HEK293T (cell line): ENCODE results near the gene DNAH9.

Source experiments
- CTCF ChIA-PET: fragments of 350-600 bp; formaldehyde crosslinking; extraction: SDS; loops from one replicate; lab custom pipeline; 2021; ENCODE audit warnings: antibody characterized with exemption, inconsistent platforms; lab: Yijun Ruan, JAX
- POLR2A ChIA-PET: fragments of 350-600 bp; formaldehyde crosslinking; extraction: SDS; loops from one replicate; lab custom pipeline; 2020; ENCODE audit warnings: antibody characterized with exemption, inconsistent platforms; lab: Yijun Ruan, JAX
- DNase-seq: peaks from one replicate; pipeline ENCODE4 v3.0.0; 2012; ENCODE audit warnings: mixed read lengths; ENCODE audit errors: extremely low spot score
- ARNT ChIP-seq: fragments of 450-650 bp; IDR thresholded peaks from 2 replicates; pipeline ENCODE4 v1.6.1; 2017; ENCODE audit warnings: mild to moderate bottlenecking
- BHLHE40 ChIP-seq: fragments of 450-650 bp; IDR thresholded peaks from 2 replicates; pipeline ENCODE4 v1.6.1; 2016; ENCODE audit warnings: mild to moderate bottlenecking, moderate library complexity, borderline replicate concordance
- CTBP1 ChIP-seq: fragments of 450-650 bp; IDR thresholded peaks from 2 replicates; pipeline ENCODE4 v1.6.1; 2016; ENCODE audit warnings: borderline replicate concordance
- ELF4 ChIP-seq: fragments of 450-650 bp; IDR thresholded peaks from 2 replicates; pipeline ENCODE4 v1.6.1; 2017; ENCODE audit warnings: antibody characterized with exemption
- FOXA1 ChIP-seq: fragments of 450-650 bp; IDR thresholded peaks from 2 replicates; pipeline ENCODE4 v1.6.1; 2016; ENCODE audit warnings: mild to moderate bottlenecking
- FOXK2 ChIP-seq: fragments of 450-650 bp; IDR thresholded peaks from 2 replicates; pipeline ENCODE4 v1.6.1; 2016; ENCODE audit warnings: mild to moderate bottlenecking
- FOXM1 ChIP-seq: fragments of 450-650 bp; IDR thresholded peaks from 2 replicates; pipeline ENCODE4 v1.6.1; 2017; ENCODE audit warnings: mild to moderate bottlenecking, borderline replicate concordance
- HDGF ChIP-seq: fragments of 450-650 bp; IDR thresholded peaks from 2 replicates; pipeline ENCODE4 v1.6.1; 2017; ENCODE audit warnings: antibody characterized with exemption, borderline replicate concordance
- L3MBTL2 ChIP-seq: fragments of 450-650 bp; conservative IDR thresholded peaks from 2 replicates; pipeline ENCODE4 v1.6.1; 2016; ENCODE audit warnings: mild to moderate bottlenecking
- LEF1 ChIP-seq: fragments of 450-650 bp; IDR thresholded peaks from 2 replicates; pipeline ENCODE4 v1.6.1; 2017; ENCODE audit warnings: mild to moderate bottlenecking, borderline replicate concordance
- NFRKB ChIP-seq: fragments of 450-650 bp; IDR thresholded peaks from 2 replicates; pipeline ENCODE4 v1.6.1; 2016; ENCODE audit warnings: mild to moderate bottlenecking, moderate library complexity
- PKNOX1 ChIP-seq: fragments of 450-650 bp; IDR thresholded peaks from 2 replicates; pipeline ENCODE4 v1.6.1; 2016
- SP1 ChIP-seq: fragments of 450-650 bp; IDR thresholded peaks from 2 replicates; pipeline ENCODE4 v1.6.1; 2017
- SUZ12 ChIP-seq: fragments of 450-650 bp; IDR thresholded peaks from 2 replicates; pipeline ENCODE4 v1.6.1; 2016; ENCODE audit warnings: mild to moderate bottlenecking
- TARDBP ChIP-seq: fragments of 450-650 bp; IDR thresholded peaks from 2 replicates; pipeline ENCODE4 v1.6.1; 2016
- ZNF384 ChIP-seq: fragments of 450-650 bp; IDR thresholded peaks from 2 replicates; pipeline ENCODE4 v1.6.1; 2016

The DNAH9 gene

GRCh38 chr17:11908711-11909146 is 310.5 kb downstream of the DNAH9 start:
- CTCF ChIA-PET: no interaction called here
- POLR2A ChIA-PET: no interaction called here
- TF ChIP-seq ELF4 (no peak), FOXA1 (no peak), SUZ12 (no peak), CTBP1 (no peak)

GRCh38 chr17:11909348-11909747 is 311.1 kb downstream of the DNAH9 start:
- no peak for DNase-seq
- POLR2A ChIA-PET: no interaction called here
- CTCF ChIA-PET: no interaction called here
- TF ChIP-seq ELF4: no peak
- no peak for TF ChIP-seq FOXK2
- TF ChIP-seq TARDBP: no peak
- TF ChIP-seq FOXA1: no peak
- no peak for TF ChIP-seq NFRKB
- no peak for TF ChIP-seq LEF1
- no peak for TF ChIP-seq BHLHE40
- TF ChIP-seq FOXM1: no peak
- TF ChIP-seq ARNT: no peak
- no peak for TF ChIP-seq L3MBTL2
- no peak for TF ChIP-seq CTBP1
- no peak for TF ChIP-seq SUZ12
- no peak for TF ChIP-seq PKNOX1
- no peak for TF ChIP-seq HDGF

More at GRCh38 chr17:11908711-11909146, 310.5 kb downstream of the DNAH9 start:
- DNase-seq: no peak

- TF ChIP-seq ELF4: no peak
- no peak for TF ChIP-seq CTBP1
- TF ChIP-seq BHLHE40: no peak
- no peak for TF ChIP-seq LEF1
- ChIA-PET CTCF (no interaction called here), POLR2A (no interaction called here)
- no peak for DNase-seq
Measured at GRCh38 chr17:11916091-11916490, 317.8 kb downstream of the DNAH9 start.

- POLR2A ChIA-PET: no interaction called here
- TF ChIP-seq ZNF384 (no peak), HDGF (no peak), SP1 (no peak), FOXA1 (no peak), FOXK2 (no peak), BHLHE40 (no peak), ELF4 (no peak), L3MBTL2 (no peak), SUZ12 (no peak), CTBP1 (no peak), NFRKB (no peak), ARNT (no peak), PKNOX1 (no peak)
- DNase-seq: no peak
- CTCF ChIA-PET: no interaction called here
Measured at GRCh38 chr17:11917415-11917814, 319.1 kb downstream of the DNAH9 start.

GRCh38 chr17:11921296-11921695 is 323.0 kb downstream of the DNAH9 start:
- ChIA-PET CTCF (no interaction called here), POLR2A (no interaction called here)
- no peak for DNase-seq
- TF ChIP-seq L3MBTL2: no peak
- TF ChIP-seq HDGF: no peak
- no peak for TF ChIP-seq FOXK2

- TF ChIP-seq ARNT (no peak), ZNF384 (no peak), CTBP1 (no peak), ELF4 (no peak), TARDBP (no peak), SP1 (no peak), FOXA1 (no peak), HDGF (no peak), FOXK2 (no peak), NFRKB (no peak), SUZ12 (no peak), FOXM1 (no peak), LEF1 (no peak), PKNOX1 (no peak), L3MBTL2 (no peak), BHLHE40 (no peak)
- ChIA-PET CTCF (interaction anchor here (0.7 kb wide), 1 partner anchor 465 kb away, joined by 3 read pairs; no protein-coding TSS in a partner anchor), POLR2A (no interaction called here)
- no peak for DNase-seq
Measured at GRCh38 chr17:11922638-11923037, 324.4 kb downstream of the DNAH9 start.

- ChIA-PET POLR2A (no interaction called here), CTCF (no interaction called here)
- no peak for DNase-seq
- TF ChIP-seq ARNT (no peak), ZNF384 (no peak), SUZ12 (no peak), NFRKB (no peak), FOXK2 (no peak), LEF1 (no peak), PKNOX1 (no peak), CTBP1 (no peak), FOXM1 (no peak), TARDBP (no peak), SP1 (no peak), ELF4 (no peak)
Measured at GRCh38 chr17:11924076-11924475, 325.8 kb downstream of the DNAH9 start.
